A673 (cell line): ENCODE data around the gene NDC1. TPM values are rescaled to one million over a fixed set of nuclear protein-coding genes. Genes with fewer than 3 reads are reported as not detected.

Source experiments
- BruUV-seq: library from RNA; stranded (reverse); fragments of 400-500 nt; replicated peaks from 2 replicates; lab custom pipeline; 2021; lab: Mats Ljungman, UMichigan
- CTCF ChIA-PET: fragments of 300-600 bp; sonication (Branson Sonifier 250); formaldehyde crosslinking; loops from one replicate; lab custom pipeline; 2022; ENCODE audit warnings: antibody characterized with exemption; lab: Charles Lee
- POLR2A ChIA-PET: fragments of 300-600 bp; sonication (Branson Sonifier 250); formaldehyde crosslinking; loops from one replicate; lab custom pipeline; 2022; ENCODE audit warnings: antibody characterized with exemption; ENCODE audit not compliant: low non-redundant PET; lab: Charles Lee
- DNase-seq: peaks from one replicate; pipeline ENCODE4 v3.0.0-alpha.2; 2015; ENCODE audit warnings: low spot score
- H3K27ac ChIP-seq: fragments of 200-600 bp; sonication (generic); 2 replicates; pipeline ENCODE4 v1.5.1; 2016; ENCODE audit warnings: mixed run types, low read depth, mild to moderate bottlenecking, mixed read lengths, antibody characterized with exemption, low read length; ENCODE audit not compliant: poor library complexity, severe bottlenecking
- H3K27me3 ChIP-seq: fragments of 200-600 bp; sonication (generic); replicated peaks from 2 replicates; pipeline ENCODE4 v1.6.1; 2017; ENCODE audit warnings: mixed run types, low read depth, mild to moderate bottlenecking, mixed read lengths, antibody characterized with exemption, low read length; ENCODE audit not compliant: insufficient read depth, poor library complexity
- H3K36me3 ChIP-seq: fragments of 200-600 bp; sonication (generic); 2 replicates; pipeline ENCODE4 v1.6.1; 2016; ENCODE audit warnings: mixed run types, mild to moderate bottlenecking, mixed read lengths, antibody characterized with exemption, low read length; ENCODE audit not compliant: insufficient read depth, poor library complexity, severe bottlenecking
- H3K4me1 ChIP-seq: fragments of 200-600 bp; sonication (generic); 2 replicates; pipeline ENCODE4 v1.6.1; 2017; ENCODE audit warnings: mixed run types, mild to moderate bottlenecking, mixed read lengths, antibody characterized with exemption, low read length; ENCODE audit not compliant: insufficient read depth, poor library complexity, severe bottlenecking
- H3K4me3 ChIP-seq: fragments of 200-600 bp; sonication (generic); 2 replicates; pipeline ENCODE4 v1.5.1; 2016; ENCODE audit warnings: low read depth, mixed run types, mild to moderate bottlenecking, mixed read lengths, low read length; ENCODE audit not compliant: poor library complexity, severe bottlenecking
- H3K9me3 ChIP-seq: fragments of 200-600 bp; sonication (generic); 2 replicates; pipeline ENCODE4 v1.6.1; 2016; ENCODE audit warnings: mixed run types, low read depth, mild to moderate bottlenecking, mixed read lengths, antibody characterized with exemption, low read length; ENCODE audit not compliant: poor library complexity, severe bottlenecking
- EZH2 ChIP-seq: fragments of 200-600 bp; sonication (generic); IDR thresholded peaks from 2 replicates; pipeline ENCODE4 v1.6.1; 2017; ENCODE audit warnings: borderline replicate concordance, low read depth, mild to moderate bottlenecking, mixed read lengths, antibody characterized with exemption, low read length; ENCODE audit not compliant: poor library complexity, severe bottlenecking
- intact Hi-C: fragments of 100-400 bp; cut with micrococcal nuclease; formaldehyde crosslinking; loops from one replicate; pipeline ENCODE4 v1.10.0; 2022; ENCODE audit not compliant: unreplicated experiment
- total RNA-seq: library from RNA; stranded (reverse); gene quantifications from 2 replicates; pipeline ENCODE4 v1.2.3, GENCODE V29; 2021
- TF ChIP-seq, protein P1 (sequence below): fragments of 300-800, 200-600 bp; sonication (generic); conservative IDR thresholded peaks from 2 replicates; pipeline ENCODE4 v1.5.1; 2017; ENCODE audit warnings: low read depth, mild to moderate bottlenecking, antibody characterized with exemption, low read length, moderate library complexity, mixed read lengths

The NDC1 gene
- total RNA-seq, 1 experiment from 2014 or later = 26.6 TPM

DNA sequence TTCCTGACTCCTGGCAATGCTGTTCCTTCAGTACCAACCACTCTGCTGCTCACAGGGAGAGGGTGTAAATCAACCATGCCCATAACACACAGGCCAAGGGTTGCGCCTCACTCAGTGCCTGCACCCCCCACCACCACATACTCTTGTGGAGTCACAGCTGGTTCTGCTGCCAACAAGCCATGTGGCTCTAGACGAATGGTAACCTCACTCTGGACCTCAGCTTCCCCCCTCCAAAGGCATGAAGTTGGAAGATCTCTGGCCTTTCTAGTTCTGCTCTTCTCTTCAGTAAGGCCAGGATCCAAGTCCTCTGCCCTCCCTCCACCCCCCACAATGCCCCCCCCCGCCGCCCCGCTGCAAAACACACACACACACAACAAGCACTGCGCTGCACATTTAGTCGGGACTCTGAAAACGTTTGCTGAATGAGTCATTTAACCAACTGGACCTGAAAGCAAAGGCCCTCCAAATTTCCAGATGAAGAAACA, 97.4 kb downstream of the NDC1 start:
- no peak overlapping the region for H3K27ac ChIP-seq
- TF ChIP-seq, protein P1, sequence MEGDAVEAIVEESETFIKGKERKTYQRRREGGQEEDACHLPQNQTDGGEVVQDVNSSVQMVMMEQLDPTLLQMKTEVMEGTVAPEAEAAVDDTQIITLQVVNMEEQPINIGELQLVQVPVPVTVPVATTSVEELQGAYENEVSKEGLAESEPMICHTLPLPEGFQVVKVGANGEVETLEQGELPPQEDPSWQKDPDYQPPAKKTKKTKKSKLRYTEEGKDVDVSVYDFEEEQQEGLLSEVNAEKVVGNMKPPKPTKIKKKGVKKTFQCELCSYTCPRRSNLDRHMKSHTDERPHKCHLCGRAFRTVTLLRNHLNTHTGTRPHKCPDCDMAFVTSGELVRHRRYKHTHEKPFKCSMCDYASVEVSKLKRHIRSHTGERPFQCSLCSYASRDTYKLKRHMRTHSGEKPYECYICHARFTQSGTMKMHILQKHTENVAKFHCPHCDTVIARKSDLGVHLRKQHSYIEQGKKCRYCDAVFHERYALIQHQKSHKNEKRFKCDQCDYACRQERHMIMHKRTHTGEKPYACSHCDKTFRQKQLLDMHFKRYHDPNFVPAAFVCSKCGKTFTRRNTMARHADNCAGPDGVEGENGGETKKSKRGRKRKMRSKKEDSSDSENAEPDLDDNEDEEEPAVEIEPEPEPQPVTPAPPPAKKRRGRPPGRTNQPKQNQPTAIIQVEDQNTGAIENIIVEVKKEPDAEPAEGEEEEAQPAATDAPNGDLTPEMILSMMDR = no peak
- no peak for TF ChIP-seq EZH2

DNA sequence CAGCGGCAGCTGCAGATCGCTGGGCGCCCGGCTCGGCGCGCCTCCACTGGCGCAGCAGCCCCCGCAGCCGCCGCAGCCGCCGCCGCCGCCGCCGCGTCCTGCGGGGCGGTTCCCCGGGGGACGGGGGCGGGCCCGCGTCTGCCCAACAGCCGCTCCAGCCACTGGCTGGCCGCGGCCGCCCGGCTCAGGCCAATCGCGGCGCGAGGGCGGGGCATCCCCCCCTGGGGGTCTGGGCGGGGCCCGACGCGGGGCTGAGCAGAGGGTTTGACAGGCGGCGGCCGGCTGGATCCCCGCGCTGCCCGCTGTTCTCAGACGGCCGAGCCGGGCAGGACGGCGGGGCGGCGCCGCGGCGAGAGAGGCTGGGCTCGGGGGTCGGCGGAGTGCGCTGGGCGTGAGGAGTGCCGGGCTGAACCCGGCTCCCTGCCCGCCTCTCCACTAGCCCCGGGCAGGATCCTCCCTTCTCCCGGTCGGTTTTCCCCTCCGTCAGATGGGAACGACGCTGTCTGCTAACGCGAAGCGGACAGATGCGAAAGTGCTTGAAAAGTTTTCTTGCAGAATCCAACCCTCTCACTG, 98.9 kb downstream of the NDC1 start, which contains the start of gene GLIS1:
GLIS1 (minus strand) TSS at position 56 of the 573 bp plus-strand sequence. CDS start 1,100 bp downstream, outside the sequence.
- H3K4me1 ChIP-seq = peaks cover 6% of the 10 kb centered on the region
- TF ChIP-seq, protein P1 = no peak
- no peak for TF ChIP-seq EZH2
- CTCF ChIA-PET = no interaction called here
- DNase-seq = peak; percentile 81
- POLR2A ChIA-PET = no interaction called here
- no peaks in the 10 kb centered on the region for H3K9me3 ChIP-seq
- BruUV-seq = no TSS peak
- H3K27ac ChIP-seq = no peak within 1 kb of the TSS
- H3K36me3 ChIP-seq = no peaks in the 10 kb centered on the region
- intact Hi-C loops = no loop called here
- H3K4me3 ChIP-seq = peak within 1 kb of the TSS; percentile 40
- H3K27me3 ChIP-seq = peaks cover 36% of the 10 kb centered on the region

More for the DNA sequence above, 97.4 kb downstream of the NDC1 start:
- no TSS peak for BruUV-seq
- peaks cover 6% of the 10 kb centered on the region for H3K4me1 ChIP-seq
- no peaks in the 10 kb centered on the region for H3K9me3 ChIP-seq
- ChIA-PET POLR2A (no interaction called here), CTCF (no interaction called here)
- DNase-seq = no peak
- no peak overlapping the region for H3K4me3 ChIP-seq
- intact Hi-C loops = no loop called here
- no peaks in the 10 kb centered on the region for H3K36me3 ChIP-seq
- H3K27me3 ChIP-seq = peaks cover 30% of the 10 kb centered on the region

DNA sequence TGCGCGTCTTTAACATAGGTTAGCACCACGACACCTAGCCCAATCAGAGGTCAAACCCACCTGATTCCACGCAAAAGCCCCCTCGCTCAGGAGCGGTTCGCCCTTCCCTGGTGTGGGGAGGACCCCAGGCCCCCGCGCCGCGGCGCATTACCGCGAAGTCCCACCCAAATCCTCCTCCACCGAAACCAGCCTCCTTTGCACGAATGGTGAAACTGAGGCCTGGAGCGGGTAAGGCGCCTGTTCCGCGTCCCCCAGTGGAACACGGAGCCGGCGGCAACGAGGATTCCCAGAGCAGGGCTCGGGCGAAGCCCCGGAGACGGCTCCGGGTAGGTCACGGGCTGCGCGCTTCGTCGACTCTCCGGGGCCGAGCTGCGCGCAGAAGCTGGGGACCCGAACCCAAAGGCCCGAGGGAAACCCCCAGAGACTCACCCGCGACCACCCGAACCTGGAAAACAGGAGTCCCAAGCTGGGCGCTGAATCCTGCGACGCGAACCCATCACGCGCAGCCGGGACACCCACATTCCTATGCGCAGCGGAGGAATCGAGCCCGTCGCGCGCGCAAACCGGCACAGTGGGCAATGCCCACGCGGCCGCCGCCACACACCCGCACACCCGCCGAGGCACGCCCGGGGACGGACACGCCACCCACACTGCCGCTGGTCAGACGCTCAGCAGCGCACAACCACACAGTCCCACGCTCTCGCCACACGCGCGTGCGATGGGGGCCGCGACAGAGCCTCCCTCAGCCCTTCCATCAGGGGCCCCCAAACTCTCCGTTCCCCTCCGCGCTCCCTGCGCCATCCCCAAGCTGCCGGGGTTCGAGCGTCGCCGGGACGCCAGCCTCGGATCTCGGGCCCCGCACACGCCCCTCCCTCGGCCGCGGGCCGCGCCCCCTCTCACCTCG, 99.6 kb downstream of the NDC1 start:
- Histone ChIP-seq H3K4me3 (peak overlapping the region; percentile 40), H3K36me3 (no peaks in the 10 kb centered on the region), H3K9me3 (no peaks in the 10 kb centered on the region), H3K27me3 (peaks cover 36% of the 10 kb centered on the region), H3K4me1 (peaks cover 6% of the 10 kb centered on the region), H3K27ac (no peak overlapping the region)
- no TSS peak for BruUV-seq
- intact Hi-C loops = no loop called here
- DNase-seq = no peak
- ChIA-PET POLR2A (no interaction called here), CTCF (no interaction called here)
- TF ChIP-seq EZH2 = peak; percentile 18
- TF ChIP-seq, protein P1 = no peak
